GM21447 (cell line): ENCODE data around the gene SMIM24.
"Not testable (repeated sequence)": the region's sequence is repeated elsewhere in the genome, so short reads cannot be mapped to it uniquely, and the experiment has no call there.

ENCODE experiments used
- ATAC-seq: cut with Tn5 transposase; IDR thresholded peaks from one replicate; pipeline ENCODE4 v1.9.1; 2021; ENCODE audit not compliant: unreplicated experiment

The SMIM24 gene

DNA sequence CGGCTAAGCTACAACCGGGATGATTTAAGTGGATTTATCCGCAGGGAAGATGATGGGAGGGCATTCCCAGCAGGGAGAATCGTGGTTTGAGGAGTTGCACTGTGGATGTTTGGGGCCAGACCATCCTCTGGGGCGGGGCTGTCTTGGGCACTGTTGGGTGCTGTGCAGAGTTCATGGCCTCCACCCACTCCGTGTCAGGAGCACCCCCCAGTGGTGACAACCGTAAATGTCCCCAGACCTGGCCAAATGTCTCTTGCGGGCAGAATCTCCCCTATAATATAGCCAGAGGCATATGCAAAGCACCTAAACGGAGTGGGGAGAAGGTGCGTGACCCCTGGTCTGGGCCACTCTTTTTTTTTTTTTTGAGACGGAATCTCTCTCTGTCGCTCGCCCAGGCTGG, 40.2 kb downstream of the SMIM24 start:
- ATAC-seq, result no peak

DNA sequence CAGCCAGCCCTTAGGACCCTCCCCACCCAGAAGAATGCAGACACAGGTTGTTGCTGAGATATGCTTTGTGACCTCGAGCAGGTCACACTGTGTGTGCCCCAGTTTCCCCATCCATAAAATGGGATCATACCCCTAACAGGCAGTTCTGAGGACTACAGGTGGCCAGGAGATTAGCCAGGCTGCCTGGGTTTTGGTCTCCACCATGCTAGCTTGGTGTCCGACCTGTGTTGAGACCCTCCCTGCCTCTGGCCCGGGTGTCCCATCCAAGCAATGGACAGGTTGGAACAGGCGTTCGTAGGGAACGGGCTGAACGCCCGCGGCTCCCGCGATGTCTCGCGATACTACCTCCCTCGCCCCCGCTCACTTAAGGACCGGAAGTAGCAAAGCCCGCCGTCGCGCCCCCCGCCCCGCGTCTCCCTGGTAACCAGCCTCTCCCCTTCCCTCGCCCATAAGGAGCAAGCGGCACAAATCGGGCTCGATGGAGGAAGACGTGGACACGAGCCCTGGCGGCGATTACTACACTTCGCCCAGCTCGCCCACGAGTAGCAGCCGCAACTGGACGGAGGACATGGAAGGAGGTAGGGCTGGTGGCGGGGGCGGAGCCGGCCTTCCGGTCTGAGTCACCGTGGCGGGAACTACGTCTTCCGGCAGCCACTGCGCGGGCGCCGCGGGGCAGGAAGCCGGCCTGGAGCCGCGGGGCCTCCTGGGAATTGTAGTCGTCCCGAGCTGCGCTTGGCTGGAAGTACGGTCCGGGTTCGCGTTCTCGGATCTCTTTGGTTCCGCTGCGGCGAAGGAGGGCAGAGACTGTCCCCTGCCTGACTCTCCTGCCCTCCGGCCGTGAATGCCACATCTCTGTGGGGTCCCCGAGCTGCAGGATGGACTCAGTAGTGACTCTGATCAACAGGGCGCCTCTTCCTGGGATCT, 45.4 kb downstream of the SMIM24 start:
- ATAC-seq, result peak; percentile 72

DNA sequence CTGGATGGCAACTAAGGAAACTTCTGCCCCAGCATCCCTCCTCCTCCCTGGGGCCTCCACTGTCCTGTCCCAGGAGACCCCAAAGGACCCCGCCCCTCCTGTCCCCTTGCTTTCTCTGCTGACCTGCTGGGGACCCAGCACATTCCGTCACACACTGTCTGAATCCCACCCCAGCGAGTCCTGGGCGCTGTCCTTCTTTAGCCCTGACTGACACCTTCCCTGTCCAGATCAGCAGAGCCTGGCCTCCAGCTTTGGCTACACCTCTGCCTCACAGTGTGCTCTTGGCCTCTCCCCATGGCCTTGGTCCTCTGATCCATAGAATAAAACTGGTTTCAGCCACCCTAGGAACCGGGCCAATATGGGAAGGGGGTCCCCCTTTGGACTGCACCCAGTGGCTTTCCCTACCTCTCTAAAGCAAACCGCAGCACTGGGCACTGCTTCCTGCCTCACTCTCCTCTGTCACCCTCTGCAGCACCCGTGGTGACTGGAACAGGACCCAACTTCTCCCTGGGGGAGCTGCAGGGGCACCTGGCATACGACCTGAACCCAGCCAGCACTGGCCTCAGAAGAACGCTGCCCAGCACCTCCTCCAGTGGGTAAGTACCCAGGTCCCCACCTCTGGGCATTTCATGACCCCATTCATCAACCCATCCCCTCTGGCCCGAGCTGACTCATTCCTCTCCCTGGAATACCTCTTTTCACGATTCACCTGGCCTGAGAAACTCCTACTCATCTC, 46.4 kb downstream of the SMIM24 start:
- ATAC-seq, result no peak

DNA sequence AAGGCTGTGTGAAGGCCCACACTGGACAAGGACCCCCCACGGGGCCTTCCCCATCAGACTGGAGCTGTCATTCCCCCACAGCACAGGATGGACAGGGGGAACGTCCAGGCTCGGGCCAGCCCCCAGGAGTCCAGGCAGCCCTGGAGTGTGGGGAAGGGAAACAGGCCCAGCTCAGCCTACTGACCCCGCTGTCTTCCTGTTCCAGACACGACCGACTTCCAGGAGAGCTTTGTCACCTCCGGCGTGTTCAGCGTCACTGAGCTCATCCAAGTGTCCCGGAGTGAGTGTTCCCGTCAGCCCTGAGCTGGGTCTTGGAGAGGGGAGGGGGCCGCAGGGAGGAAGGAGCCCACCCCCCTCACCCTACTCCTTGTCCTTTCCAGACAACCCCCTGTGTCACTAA, 47.0 kb downstream of the SMIM24 start:
- no peak for ATAC-seq

DNA sequence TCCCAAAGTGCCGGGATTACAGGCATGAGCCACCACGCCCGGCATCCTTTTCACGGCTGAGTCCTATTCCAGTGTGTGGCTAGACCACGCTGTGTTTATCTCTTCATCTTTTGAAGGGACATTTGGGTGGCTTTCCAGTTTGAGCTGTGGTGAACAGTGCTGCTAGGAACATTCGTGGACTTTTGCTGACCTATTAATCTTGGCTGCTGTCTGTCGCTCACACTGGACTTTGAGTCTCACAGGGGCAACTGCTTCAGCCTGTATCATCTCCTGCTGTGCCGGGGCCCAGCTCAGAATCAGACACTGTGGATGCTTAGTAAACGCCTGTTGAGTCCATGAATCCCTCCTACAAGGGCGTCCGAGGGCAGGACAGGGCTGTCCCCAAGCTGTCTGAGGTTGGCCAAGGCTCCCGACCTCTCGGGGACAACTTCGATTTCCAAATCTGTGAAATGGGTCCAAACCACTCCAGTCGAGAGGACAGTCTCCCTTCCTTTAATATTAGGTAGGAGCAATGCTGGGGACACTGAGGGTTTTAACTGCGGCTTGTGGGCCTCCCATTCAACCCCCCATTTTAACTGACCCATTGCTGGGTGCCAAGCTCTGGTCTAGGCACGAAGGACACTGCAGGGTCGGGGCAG, 48.4 kb downstream of the SMIM24 start:
- ATAC-seq, result no peak

DNA sequence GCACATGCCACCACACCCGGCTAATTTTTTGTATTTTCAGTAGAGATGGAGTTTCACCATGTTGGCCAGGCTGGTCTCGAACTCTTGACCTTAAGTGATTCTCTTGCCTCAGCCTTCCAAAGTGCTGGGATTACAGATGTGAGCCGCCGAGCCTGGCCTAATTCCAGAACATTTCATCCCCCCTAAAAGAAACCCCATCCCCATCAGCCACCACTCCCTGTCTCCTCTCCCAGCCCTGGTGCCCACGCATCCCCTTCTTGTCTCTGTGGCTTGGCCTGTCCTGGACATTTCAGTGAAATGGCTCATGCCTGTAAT, 50.0 kb downstream of the SMIM24 start:
- ATAC-seq, result not testable (repeated sequence)

DNA sequence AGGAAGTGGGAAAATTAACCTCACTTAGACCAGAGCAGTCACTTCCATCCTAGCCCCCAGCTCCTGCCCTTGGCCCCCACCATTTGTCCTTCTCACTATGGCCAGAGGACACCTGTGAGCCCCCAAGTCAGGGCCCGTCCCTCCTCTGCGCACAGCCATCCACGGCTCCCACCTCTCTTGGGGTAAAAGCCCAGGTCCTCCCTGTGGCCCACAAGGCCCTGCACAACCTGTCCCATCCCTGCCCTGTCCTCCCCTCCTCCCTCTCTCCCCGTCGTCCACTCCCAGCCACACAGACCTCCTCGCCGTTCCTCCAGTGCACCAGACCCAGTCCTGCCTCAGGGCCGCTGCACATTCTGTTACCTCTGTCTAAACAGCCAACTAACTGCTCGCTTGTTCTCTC, 53.9 kb downstream of the SMIM24 start:
- ATAC-seq, result no peak
